Omental fat pad (tissue), 4 donors: ENCODE measurements around the gene FRMPD2. TPM values are rescaled to one million over a fixed set of nuclear protein-coding genes. Genes with fewer than 3 reads are reported as not detected.

ENCODE experiments used
- ATAC-seq: fragments of 150-250 bp; one replicate; pipeline ENCODE4 v1.9.1; 2016; ENCODE audit warnings: mild to moderate bottlenecking, moderate library complexity; ENCODE audit not compliant: low FRiP score
- DNase-seq: peaks from one replicate; pipeline ENCODE4 v3.0.0-alpha.2; 2019; ENCODE audit warnings: low spot score
- CTCF ChIP-seq, 3 donors: fragments of 450-650 bp; IDR thresholded peaks; one replicate each; pipeline ENCODE4 v1.5.1; 2016 to 2017; ENCODE audit warnings: antibody characterized with exemption in 3 of 3, mild to moderate bottlenecking in 3 of 3, moderate library complexity in 2 of 3
- total RNA-seq, 4 donors: library from RNA; depleted of rRNA; stranded (reverse); fragments of >200 nt; gene quantifications; one replicate each; pipeline ENCODE4 v1.1.0, GENCODE V29; 2016

Gene FRMPD2
- total RNA-seq, 4 donors from 2014 or later, result not detected

GRCh38 chr10:48235501-48235900, 39.0 kb downstream of the FRMPD2 start:
- DNase-seq (no peak), ATAC-seq (no peak)
- TF ChIP-seq CTCF (IDR thresholded peaks at IDR 0.05), result no peak

DNA sequence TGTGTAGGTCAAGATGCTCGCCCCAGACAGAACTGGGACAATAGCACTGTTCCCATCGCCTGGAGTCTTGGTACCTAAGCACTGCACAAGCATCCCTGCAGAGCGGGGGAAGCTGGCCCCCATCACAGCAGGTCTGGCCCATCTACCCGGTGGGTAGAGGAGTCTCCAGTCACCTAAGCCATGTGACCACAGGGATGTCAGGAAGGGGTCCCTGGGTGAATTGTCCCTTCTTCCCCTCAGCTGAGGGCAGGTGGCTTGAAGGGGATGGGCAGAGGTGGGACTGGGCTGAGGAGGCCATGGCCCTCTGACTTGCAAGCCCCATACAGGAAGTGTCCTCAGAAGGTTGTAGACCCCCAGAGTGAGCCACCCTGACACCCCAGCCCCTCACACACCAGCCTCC, 39.7 kb downstream of the FRMPD2 start:
- no peak for DNase-seq
- no peak for ATAC-seq
- no peak for TF ChIP-seq CTCF (IDR thresholded peaks at IDR 0.05)

GRCh38 chr10:48234295-48234694, 40.2 kb downstream of the FRMPD2 start:
- ATAC-seq, result no peak
- DNase-seq, result no peak
- no peak for TF ChIP-seq CTCF (IDR thresholded peaks at IDR 0.05)

DNA sequence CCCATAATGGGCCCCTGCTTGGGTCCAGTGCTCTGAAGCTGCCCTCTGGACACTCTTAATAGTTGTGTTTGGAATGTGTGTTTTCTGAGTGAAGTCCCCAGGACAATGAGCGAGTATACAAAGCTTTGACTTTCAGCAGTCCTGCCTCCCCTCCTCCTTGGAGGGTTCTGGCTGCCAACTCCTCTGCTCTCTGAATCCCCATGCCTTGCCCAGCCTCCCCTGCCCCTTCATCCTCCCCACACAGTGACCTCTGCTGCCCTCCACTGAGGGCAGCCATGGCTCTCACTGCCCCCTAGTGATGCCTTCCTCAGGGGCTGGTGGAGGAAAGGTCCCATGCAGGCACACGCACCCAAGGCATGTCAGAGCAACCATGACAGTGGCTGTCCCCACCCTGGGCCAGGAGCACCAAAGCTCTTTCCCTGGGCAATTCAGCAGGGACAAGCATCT, 40.9 kb downstream of the FRMPD2 start:
- ATAC-seq, result no peak
- TF ChIP-seq CTCF (IDR thresholded peaks at IDR 0.05), result no peak
- no peak for DNase-seq

DNA sequence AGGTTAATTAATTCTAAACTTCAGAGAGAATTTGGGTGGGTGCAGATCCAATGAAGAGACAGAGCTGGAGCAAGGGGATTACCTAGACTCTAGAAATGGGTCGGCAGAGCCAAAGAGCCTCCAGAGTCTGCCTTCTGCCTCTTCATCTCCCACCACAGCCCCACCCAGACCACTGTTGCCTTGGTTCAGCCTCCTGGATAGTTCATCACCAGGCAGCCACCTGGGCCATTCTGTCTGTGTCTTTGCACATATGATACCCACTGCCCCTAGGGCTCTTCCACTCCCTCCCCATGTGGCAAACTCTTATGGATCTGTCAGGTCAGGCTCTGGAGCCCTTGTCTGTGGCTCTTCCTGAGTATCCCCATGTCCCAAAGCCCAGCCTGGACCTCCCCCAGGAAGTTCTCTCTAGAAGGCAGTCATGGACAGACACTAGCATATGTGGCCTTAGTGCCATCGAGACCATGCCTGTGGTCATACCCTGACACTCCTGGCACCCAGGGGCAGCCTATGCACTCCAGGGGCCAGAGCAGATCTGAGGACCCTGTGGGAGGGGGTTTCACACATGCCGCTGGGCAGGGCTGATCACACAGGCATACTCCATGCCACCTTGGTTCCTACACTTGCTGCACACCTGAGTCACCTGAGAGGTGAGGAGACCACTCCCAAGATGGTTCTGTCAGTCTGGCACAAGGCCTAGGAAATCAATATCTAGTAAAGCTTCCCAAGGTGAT, 41.6 kb downstream of the FRMPD2 start:
- ATAC-seq, result no peak
- TF ChIP-seq CTCF (IDR thresholded peaks at IDR 0.05), result no peak

GRCh38 chr10:48231699-48232315, 42.7 kb downstream of the FRMPD2 start:
- no peak for TF ChIP-seq CTCF (IDR thresholded peaks at IDR 0.05)
- ATAC-seq (no peak), DNase-seq (no peak)

More for the DNA sequence above, 41.6 kb downstream of the FRMPD2 start:
- DNase-seq, result no peak

DNA sequence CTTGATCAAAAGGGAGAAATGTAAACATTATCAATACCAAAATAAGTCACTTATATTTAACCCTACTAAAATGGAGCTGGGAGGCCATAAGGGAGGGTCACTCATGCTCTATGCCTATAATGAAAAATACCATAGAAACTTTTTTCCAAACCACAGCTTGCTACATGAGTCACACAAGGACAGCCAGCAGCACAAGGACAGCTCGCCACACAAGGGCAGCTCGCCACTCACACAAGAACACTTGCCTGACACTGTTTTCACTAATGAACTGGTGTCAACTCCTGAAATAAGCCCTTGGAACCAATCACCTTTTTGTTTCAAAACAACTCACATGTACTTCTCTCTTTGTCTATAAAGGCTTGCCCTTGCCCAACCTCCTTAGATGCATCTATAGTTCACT, 43.3 kb downstream of the FRMPD2 start:
- no peak for DNase-seq
- no peak for ATAC-seq
- no peak for TF ChIP-seq CTCF (IDR thresholded peaks at IDR 0.05)
